Measurements from ENCODE around the gene ZNF408. TPM values are rescaled to one million over a fixed set of nuclear protein-coding genes. Genes with fewer than 3 reads are reported as not detected.
"Not testable (repeated sequence)": the region's sequence is repeated elsewhere in the genome, so short reads cannot be mapped to it uniquely, and the experiment has no call there.

ZNF408 gene
- polyA plus RNA-seq, 1 donor from 2014 or later, result 9.1 TPM

- no peaks in the 10 kb centered on the region for H4K20me1 ChIP-seq (ENCODE audit: insufficient read depth)
- H3K9ac ChIP-seq (ENCODE audit: low read length), result no peak overlapping the region
- no peaks in the 10 kb centered on the region for H3F3A ChIP-seq (ENCODE audit: insufficient read depth, low read length, poor library complexity, severe bottlenecking)
- H3K4me3 ChIP-seq (ENCODE audit: low read length), result no peak overlapping the region
- no peak overlapping the region for H3K4me2 ChIP-seq (ENCODE audit: low read length)
- no peaks in the 10 kb centered on the region for H3K79me2 ChIP-seq (replicated peaks; ENCODE audit: insufficient read depth, low read length)
- no peaks in the 10 kb centered on the region for H3K9me2 ChIP-seq (ENCODE audit: insufficient read depth, low read length)
- H2AFZ ChIP-seq (ENCODE audit: low read depth, low read length), result no peak overlapping the region
- no peaks in the 10 kb centered on the region for H3K9me3 ChIP-seq (ENCODE audit: low read length)
- no peaks in the 10 kb centered on the region for H3K27me3 ChIP-seq (ENCODE audit: insufficient read depth, low read depth, low read length)
- no peak overlapping the region for H3K27ac ChIP-seq (ENCODE audit: low read length)
- TF ChIP-seq POLR2AphosphoS5 (IDR thresholded peaks at IDR 0.05) (no peak), EP300 (conservative IDR thresholded peaks at IDR 0.05; ENCODE audit: poor library complexity, severe bottlenecking) (no peak), SMC3 (conservative IDR thresholded peaks at IDR 0.05; ENCODE audit: poor library complexity) (no peak), REST (IDR thresholded peaks at IDR 0.05; ENCODE audit: borderline replicate concordance) (no peak), CTCF (IDR thresholded peaks at IDR 0.05; ENCODE audit: poor library complexity, severe bottlenecking) (no peak), MXI1 (conservative IDR thresholded peaks at IDR 0.05; ENCODE audit: poor library complexity, severe bottlenecking) (no peak), TAF1 (IDR thresholded peaks at IDR 0.05; ENCODE audit: low read depth) (no peak), RAD21 (conservative IDR thresholded peaks at IDR 0.05) (no peak), EZH2 (IDR thresholded peaks at IDR 0.05; ENCODE audit: borderline replicate concordance, insufficient read depth, low read length, poor library complexity, severe bottlenecking) (no peak)
- no peaks in the 10 kb centered on the region for H3K36me3 ChIP-seq (ENCODE audit: insufficient read depth, low read length)
These were observed 12.2 kb downstream of the ZNF408 start for GRCh38 chr11:46712874-46713576.

- not testable (repeated sequence) for H3K27me3 ChIP-seq (ENCODE audit: insufficient read depth, low read depth, low read length); H2AFZ ChIP-seq (ENCODE audit: low read depth, low read length); H4K20me1 ChIP-seq (ENCODE audit: insufficient read depth); H3K4me2 ChIP-seq (ENCODE audit: low read length); H3K36me3 ChIP-seq (ENCODE audit: insufficient read depth, low read length); H3K9me2 ChIP-seq (ENCODE audit: insufficient read depth, low read length); H3K27ac ChIP-seq (ENCODE audit: low read length); H3F3A ChIP-seq (ENCODE audit: insufficient read depth, low read length, poor library complexity, severe bottlenecking); H3K9me3 ChIP-seq (ENCODE audit: low read length); H3K9ac ChIP-seq (ENCODE audit: low read length); H3K4me3 ChIP-seq (ENCODE audit: low read length); H3K79me2 ChIP-seq (replicated peaks; ENCODE audit: insufficient read depth, low read length)
These were observed 17.0 kb downstream of the ZNF408 start for GRCh38 chr11:46717825-46718154.
